Suprapubic skin (tissue), 4 donors: ENCODE data around the gene VPS26B. TPM values are rescaled to one million over a fixed set of nuclear protein-coding genes. Genes with fewer than 3 reads are reported as not detected.

Experiments used
- DNase-seq, 2 donors: peaks; one replicate each; pipeline ENCODE4 v3.0.0-alpha.2; 2019; ENCODE audit warnings: low spot score in 2 of 2
- H3K27ac ChIP-seq: fragments of 200-600 bp; sonication (generic); one replicate; pipeline ENCODE4 v1.5.1; 2019
- H3K27me3 ChIP-seq: fragments of 200-600 bp; sonication (generic); one replicate; pipeline ENCODE4 v1.5.1; 2019
- H3K36me3 ChIP-seq: fragments of 200-600 bp; sonication (generic); one replicate; pipeline ENCODE4 v1.5.1; 2019
- H3K4me1 ChIP-seq: fragments of 200-600 bp; sonication (generic); one replicate; pipeline ENCODE4 v1.5.1; 2019
- H3K4me3 ChIP-seq: fragments of 200-600 bp; sonication (generic); one replicate; pipeline ENCODE4 v1.5.1; 2019; ENCODE audit warnings: mild to moderate bottlenecking
- H3K9me3 ChIP-seq: fragments of 200-600 bp; sonication (generic); one replicate; pipeline ENCODE4 v1.5.1; 2019
- CTCF ChIP-seq, 2 donors: fragments of 200-600 bp in 1 of 2; fragments of 450-650 bp in 1 of 2; sonication (generic) in 1 of 2; IDR thresholded peaks; one replicate each; pipeline ENCODE4 v1.5.1; 2016 to 2019; ENCODE audit warnings: antibody characterized with exemption in 2 of 2, mild to moderate bottlenecking in 1 of 2, moderate library complexity in 1 of 2
- EP300 ChIP-seq: sonication (generic); formaldehyde crosslinking; IDR thresholded peaks from one replicate; pipeline ENCODE4 v1.6.1; 2017; ENCODE audit warnings: antibody characterized with exemption
- POLR2A ChIP-seq, 2 donors: fragments of 450-650 bp; IDR thresholded peaks; one replicate each; pipeline ENCODE4 v1.6.1; 2017; ENCODE audit warnings: antibody characterized with exemption in 2 of 2, mild to moderate bottlenecking in 2 of 2, moderate library complexity in 2 of 2
- POLR2AphosphoS5 ChIP-seq, 3 donors: sonication (generic); formaldehyde crosslinking; IDR thresholded peaks; one replicate each; pipeline ENCODE4 v1.6.1; 2017; ENCODE audit warnings: antibody characterized with exemption in 3 of 3
- WGBS: methylation state at CpG from one replicate; pipeline ENCODE4 v1.1.5; 2018; 5-methylcytosine and 5-hydroxymethylcytosine counted together
- total RNA-seq, 4 donors: library from RNA; depleted of rRNA; stranded (reverse); fragments of >200 nt; gene quantifications; one replicate each; pipeline ENCODE4 v1.1.0, GENCODE V29; 2016

Gene VPS26B
- total RNA-seq, 4 donors from 2014 or later: 60.4 to 80.9 (median 74.4) TPM

- no peaks in the 10 kb centered on the region for H3K36me3 ChIP-seq
- WGBS: 83% methylated on average over 4 of the region's 4 CpGs
Observed at GRCh38 chr11:134289167-134289566, 64.7 kb downstream of the VPS26B start.

GRCh38 chr11:134289789-134290188 is 65.3 kb downstream of the VPS26B start:
- no peak for DNase-seq
- Histone ChIP-seq H3K27ac (no peak overlapping the region), H3K4me1 (no peaks in the 10 kb centered on the region), H3K4me3 (no peak overlapping the region), H3K9me3 (no peaks in the 10 kb centered on the region), H3K36me3 (no peaks in the 10 kb centered on the region), H3K27me3 (peaks cover 3% of the 10 kb centered on the region)
- TF ChIP-seq POLR2AphosphoS5 (IDR thresholded peaks at IDR 0.05) (no peak), CTCF (IDR thresholded peaks at IDR 0.05) (no peak), EP300 (no peak), POLR2A (IDR thresholded peaks at IDR 0.05) (no peak)
- WGBS: 53% methylated on average over 7 of the region's 12 CpGs

More at GRCh38 chr11:134289167-134289566, 64.7 kb downstream of the VPS26B start:
- DNase-seq: no peak
- no peaks in the 10 kb centered on the region for H3K4me1 ChIP-seq
- no peaks in the 10 kb centered on the region for H3K9me3 ChIP-seq
- H3K27ac ChIP-seq: no peak overlapping the region
- TF ChIP-seq POLR2AphosphoS5 (IDR thresholded peaks at IDR 0.05) (no peak), EP300 (no peak), CTCF (IDR thresholded peaks at IDR 0.05) (no peak)
- H3K27me3 ChIP-seq: peaks cover 3% of the 10 kb centered on the region
- no peak overlapping the region for H3K4me3 ChIP-seq

- no peak for DNase-seq
Observed at GRCh38 chr11:134290646-134291045, 66.2 kb downstream of the VPS26B start.

GRCh38 chr11:134291196-134291595 is 66.7 kb downstream of the VPS26B start:
- 90% methylated on average over 6 of the region's 6 CpGs for WGBS
- DNase-seq: no peak

More at GRCh38 chr11:134290646-134291045, 66.2 kb downstream of the VPS26B start:
- no peak for TF ChIP-seq EP300
- no peak for TF ChIP-seq CTCF (IDR thresholded peaks at IDR 0.05)
- no peak for TF ChIP-seq POLR2AphosphoS5 (IDR thresholded peaks at IDR 0.05)
- TF ChIP-seq POLR2A (IDR thresholded peaks at IDR 0.05): no peak
- WGBS: 87% methylated on average over 7 of the region's 7 CpGs
- H3K27ac ChIP-seq: no peak overlapping the region
- no peaks in the 10 kb centered on the region for H3K4me1 ChIP-seq
- no peaks in the 10 kb centered on the region for H3K36me3 ChIP-seq
- H3K27me3 ChIP-seq: peaks cover 3% of the 10 kb centered on the region
- H3K9me3 ChIP-seq: no peaks in the 10 kb centered on the region
- no peak overlapping the region for H3K4me3 ChIP-seq

GRCh38 chr11:134292661-134293060 is 68.2 kb downstream of the VPS26B start:
- TF ChIP-seq POLR2A (IDR thresholded peaks at IDR 0.05) (no peak), EP300 (no peak), CTCF (IDR thresholded peaks at IDR 0.05) (no peak), POLR2AphosphoS5 (IDR thresholded peaks at IDR 0.05) (no peak)
- no peak overlapping the region for H3K27ac ChIP-seq
- no peaks in the 10 kb centered on the region for H3K36me3 ChIP-seq
- peaks cover 3% of the 10 kb centered on the region for H3K27me3 ChIP-seq
- H3K4me1 ChIP-seq: no peaks in the 10 kb centered on the region
- no peak for DNase-seq
- no peaks in the 10 kb centered on the region for H3K9me3 ChIP-seq
- 81% methylated on average over 13 of the region's 15 CpGs for WGBS
- no peak overlapping the region for H3K4me3 ChIP-seq

More at GRCh38 chr11:134291196-134291595, 66.7 kb downstream of the VPS26B start:
- H3K4me3 ChIP-seq: no peak overlapping the region
- TF ChIP-seq POLR2A (IDR thresholded peaks at IDR 0.05) (no peak), POLR2AphosphoS5 (IDR thresholded peaks at IDR 0.05) (no peak)
- no peaks in the 10 kb centered on the region for H3K9me3 ChIP-seq
- no peaks in the 10 kb centered on the region for H3K4me1 ChIP-seq
- peaks cover 3% of the 10 kb centered on the region for H3K27me3 ChIP-seq
- H3K27ac ChIP-seq: no peak overlapping the region
- H3K36me3 ChIP-seq: no peaks in the 10 kb centered on the region
